Measurements from ENCODE around the gene RAB28.

The RAB28 gene

GRCh38 chr4:13523591-13524503 lies 39.7 kb upstream of the RAB28 start:
- Histone ChIP-seq H3K9ac (ENCODE audit: low read depth, low read length) (no peak overlapping the region), H3K27ac (ENCODE audit: low read length) (no peak overlapping the region), H3K4me1 (ENCODE audit: insufficient read depth, low read length) (peaks cover 29% of the 10 kb centered on the region), H3K36me3 (ENCODE audit: insufficient read depth, low read depth, low read length) (no peaks in the 10 kb centered on the region), H3K27me3 (ENCODE audit: insufficient read depth, low read length) (peaks cover 100% of the 10 kb centered on the region), H3K4me3 (ENCODE audit: low read length) (peak overlapping the region; percentile 20), H3K9me3 (ENCODE audit: insufficient read depth, low read depth, low read length) (peaks cover 23% of the 10 kb centered on the region)

GRCh38 chr4:13523105-13523477 lies 39.0 kb upstream of the RAB28 start:
- peaks cover 23% of the 10 kb centered on the region for H3K9me3 ChIP-seq (ENCODE audit: insufficient read depth, low read depth, low read length)
- peaks cover 35% of the 10 kb centered on the region for H3K4me1 ChIP-seq (ENCODE audit: insufficient read depth, low read length)
- no peaks in the 10 kb centered on the region for H3K36me3 ChIP-seq (ENCODE audit: insufficient read depth, low read depth, low read length)
- H3K27ac ChIP-seq (ENCODE audit: low read length): no peak overlapping the region
- peak overlapping the region; percentile 57 for H3K4me3 ChIP-seq (ENCODE audit: low read length)
- no peak overlapping the region for H3K9ac ChIP-seq (ENCODE audit: low read depth, low read length)
- H3K27me3 ChIP-seq (ENCODE audit: insufficient read depth, low read length): peaks cover 94% of the 10 kb centered on the region

GRCh38 chr4:13522282-13523104 lies 38.4 kb upstream of the RAB28 start:
- peaks cover 23% of the 10 kb centered on the region for H3K9me3 ChIP-seq (ENCODE audit: insufficient read depth, low read depth, low read length)
- peak overlapping the region; percentile 57 for H3K4me3 ChIP-seq (ENCODE audit: low read length)
- no peak overlapping the region for H3K9ac ChIP-seq (ENCODE audit: low read depth, low read length)
- H3K4me1 ChIP-seq (ENCODE audit: insufficient read depth, low read length): peaks cover 35% of the 10 kb centered on the region
- H3K36me3 ChIP-seq (ENCODE audit: insufficient read depth, low read depth, low read length): no peaks in the 10 kb centered on the region
- H3K27me3 ChIP-seq (ENCODE audit: insufficient read depth, low read length): peaks cover 88% of the 10 kb centered on the region
- H3K27ac ChIP-seq (ENCODE audit: low read length): no peak overlapping the region

GRCh38 chr4:13521047-13521446 lies 36.9 kb upstream of the RAB28 start:
- H3K9me3 ChIP-seq (ENCODE audit: insufficient read depth, low read depth, low read length): peaks cover 16% of the 10 kb centered on the region
- H3K4me1 ChIP-seq (ENCODE audit: insufficient read depth, low read length): peaks cover 37% of the 10 kb centered on the region
- H3K27ac ChIP-seq (ENCODE audit: low read length): no peak overlapping the region
- no peak overlapping the region for H3K4me3 ChIP-seq (ENCODE audit: low read length)
- H3K9ac ChIP-seq (ENCODE audit: low read depth, low read length): no peak overlapping the region
- H3K36me3 ChIP-seq (ENCODE audit: insufficient read depth, low read depth, low read length): no peaks in the 10 kb centered on the region
- H3K27me3 ChIP-seq (ENCODE audit: insufficient read depth, low read length): peaks cover 77% of the 10 kb centered on the region

- peaks cover 35% of the 10 kb centered on the region for H3K4me1 ChIP-seq (ENCODE audit: insufficient read depth, low read length)
- no peak overlapping the region for H3K9ac ChIP-seq (ENCODE audit: low read depth, low read length)
- H3K4me3 ChIP-seq (ENCODE audit: low read length): no peak overlapping the region
- no peak overlapping the region for H3K27ac ChIP-seq (ENCODE audit: low read length)
- no peaks in the 10 kb centered on the region for H3K36me3 ChIP-seq (ENCODE audit: insufficient read depth, low read depth, low read length)
- H3K27me3 ChIP-seq (ENCODE audit: insufficient read depth, low read length): peaks cover 31% of the 10 kb centered on the region
- no peaks in the 10 kb centered on the region for H3K9me3 ChIP-seq (ENCODE audit: insufficient read depth, low read depth, low read length)
Measured at GRCh38 chr4:13516315-13516860, 32.2 kb upstream of the RAB28 start.

- peaks cover 37% of the 10 kb centered on the region for H3K4me1 ChIP-seq (ENCODE audit: insufficient read depth, low read length)
- no peak overlapping the region for H3K4me3 ChIP-seq (ENCODE audit: low read length)
- no peaks in the 10 kb centered on the region for H3K9me3 ChIP-seq (ENCODE audit: insufficient read depth, low read depth, low read length)
- no peaks in the 10 kb centered on the region for H3K36me3 ChIP-seq (ENCODE audit: insufficient read depth, low read depth, low read length)
- no peak overlapping the region for H3K9ac ChIP-seq (ENCODE audit: low read depth, low read length)
- H3K27ac ChIP-seq (ENCODE audit: low read length): no peak overlapping the region
- H3K27me3 ChIP-seq (ENCODE audit: insufficient read depth, low read length): peaks cover 19% of the 10 kb centered on the region
Measured at GRCh38 chr4:13515268-13515667, 31.1 kb upstream of the RAB28 start.

GRCh38 chr4:13514722-13515121 lies 30.6 kb upstream of the RAB28 start:
- Histone ChIP-seq H3K27ac (ENCODE audit: low read length) (no peak overlapping the region), H3K36me3 (ENCODE audit: insufficient read depth, low read depth, low read length) (no peaks in the 10 kb centered on the region), H3K4me1 (ENCODE audit: insufficient read depth, low read length) (peaks cover 40% of the 10 kb centered on the region), H3K4me3 (ENCODE audit: low read length) (no peak overlapping the region), H3K9me3 (ENCODE audit: insufficient read depth, low read depth, low read length) (no peaks in the 10 kb centered on the region), H3K9ac (ENCODE audit: low read depth, low read length) (no peak overlapping the region), H3K27me3 (ENCODE audit: insufficient read depth, low read length) (peaks cover 14% of the 10 kb centered on the region)

GRCh38 chr4:13511101-13511500 lies 27.0 kb upstream of the RAB28 start:
- H3K4me1 ChIP-seq (ENCODE audit: insufficient read depth, low read length): peaks cover 25% of the 10 kb centered on the region
- H3K27ac ChIP-seq (ENCODE audit: low read length): no peak overlapping the region
- no peaks in the 10 kb centered on the region; the same call in 1 of the 2 replicates for H3K27me3 ChIP-seq (ENCODE audit: insufficient read depth, low read length)
- H3K9ac ChIP-seq (ENCODE audit: low read depth, low read length): no peak overlapping the region
- no peaks in the 10 kb centered on the region for H3K36me3 ChIP-seq (ENCODE audit: insufficient read depth, low read depth, low read length)
- H3K9me3 ChIP-seq (ENCODE audit: insufficient read depth, low read depth, low read length): no peaks in the 10 kb centered on the region
- no peak overlapping the region for H3K4me3 ChIP-seq (ENCODE audit: low read length)

GRCh38 chr4:13509442-13509841 lies 25.3 kb upstream of the RAB28 start:
- no peaks in the 10 kb centered on the region for H3K9me3 ChIP-seq (ENCODE audit: insufficient read depth, low read depth, low read length)

GRCh38 chr4:13504374-13504773 lies 20.2 kb upstream of the RAB28 start:
- H3K4me3 ChIP-seq (ENCODE audit: low read length): no peak overlapping the region
- no peak overlapping the region for H3K27ac ChIP-seq (ENCODE audit: low read length)
- H3K36me3 ChIP-seq (ENCODE audit: insufficient read depth, low read depth, low read length): no peaks in the 10 kb centered on the region
- H3K9me3 ChIP-seq (ENCODE audit: insufficient read depth, low read depth, low read length): no peaks in the 10 kb centered on the region
- H3K27me3 ChIP-seq (ENCODE audit: insufficient read depth, low read length): no peaks in the 10 kb centered on the region
- H3K9ac ChIP-seq (ENCODE audit: low read depth, low read length): no peak overlapping the region
- peaks cover 3% of the 10 kb centered on the region; the same call in 1 of the 2 replicates for H3K4me1 ChIP-seq (ENCODE audit: insufficient read depth, low read length)

More at GRCh38 chr4:13509442-13509841, 25.3 kb upstream of the RAB28 start:
- no peak overlapping the region for H3K9ac ChIP-seq (ENCODE audit: low read depth, low read length)
- H3K36me3 ChIP-seq (ENCODE audit: insufficient read depth, low read depth, low read length): no peaks in the 10 kb centered on the region
- peak overlapping the region; percentile 36; the same call in 1 of the 2 replicates for H3K4me3 ChIP-seq (ENCODE audit: low read length)
- H3K27me3 ChIP-seq (ENCODE audit: insufficient read depth, low read length): no peaks in the 10 kb centered on the region; the same call in 1 of the 2 replicates
- no peak overlapping the region for H3K27ac ChIP-seq (ENCODE audit: low read length)
- H3K4me1 ChIP-seq (ENCODE audit: insufficient read depth, low read length): peaks cover 23% of the 10 kb centered on the region

- Histone ChIP-seq H3K27me3 (ENCODE audit: insufficient read depth, low read length) (no peaks in the 10 kb centered on the region), H3K9ac (ENCODE audit: low read depth, low read length) (no peak overlapping the region), H3K4me3 (ENCODE audit: low read length) (no peak overlapping the region), H3K4me1 (ENCODE audit: insufficient read depth, low read length) (no peaks in the 10 kb centered on the region), H3K9me3 (ENCODE audit: insufficient read depth, low read depth, low read length) (no peaks in the 10 kb centered on the region), H3K36me3 (ENCODE audit: insufficient read depth, low read depth, low read length) (no peaks in the 10 kb centered on the region), H3K27ac (ENCODE audit: low read length) (no peak overlapping the region)
Measured at GRCh38 chr4:13498469-13498868, 14.3 kb upstream of the RAB28 start.
